GM11168 (cell line): ENCODE data around the gene GIT2.

ENCODE experiments used
- in situ Hi-C: fragments of 300-500 bp; cut with MboI; formaldehyde crosslinking; loops from one replicate; pipeline ENCODE4 v1.12.0; 2022; ENCODE audit warnings: low sequenced_read_pairs; ENCODE audit not compliant: unreplicated experiment

Gene GIT2

DNA sequence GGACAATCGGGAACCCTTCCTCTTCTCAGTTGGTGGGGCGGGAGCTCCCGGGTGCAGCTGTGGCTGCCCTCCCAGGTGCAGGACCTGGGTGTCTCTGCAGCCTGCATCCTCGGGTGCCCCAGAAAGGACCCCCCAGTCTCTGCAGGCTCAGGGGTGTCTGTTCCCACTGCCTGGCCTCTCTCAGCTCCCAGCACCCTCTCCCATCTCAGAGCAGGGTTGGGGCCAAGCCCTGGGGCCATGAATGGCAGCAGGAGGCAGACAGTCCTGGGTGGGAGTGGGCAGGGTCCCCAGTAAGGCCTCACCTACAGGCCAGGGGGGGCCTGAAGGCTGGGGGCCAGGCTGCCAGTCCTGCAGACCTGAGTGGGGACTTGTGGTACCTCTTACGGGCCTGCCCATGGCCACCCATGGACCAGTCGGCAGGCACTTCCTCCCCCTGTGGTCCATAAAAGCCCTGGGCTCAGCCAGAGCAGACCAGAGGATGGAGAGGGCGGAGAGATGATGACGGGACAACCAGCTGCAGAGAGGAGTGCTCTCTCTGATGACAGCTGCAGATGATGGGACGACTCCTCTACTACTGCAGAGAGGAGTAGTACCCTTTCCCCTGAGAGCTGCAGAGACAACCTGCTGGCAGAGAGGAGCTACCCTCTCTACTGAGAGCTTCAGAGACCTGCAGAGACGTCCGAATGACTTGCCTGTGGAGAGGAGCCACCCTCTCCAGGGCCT, 69.5 kb downstream of the GIT2 start:
- in situ Hi-C loops = no loop called here

- in situ Hi-C loops = no loop called here
Observed at GRCh38 chr12:109926016-109926415, 70.2 kb downstream of the GIT2 start.

- in situ Hi-C loops = no loop called here
Observed at GRCh38 chr12:109925185-109925840, 70.9 kb downstream of the GIT2 start.

DNA sequence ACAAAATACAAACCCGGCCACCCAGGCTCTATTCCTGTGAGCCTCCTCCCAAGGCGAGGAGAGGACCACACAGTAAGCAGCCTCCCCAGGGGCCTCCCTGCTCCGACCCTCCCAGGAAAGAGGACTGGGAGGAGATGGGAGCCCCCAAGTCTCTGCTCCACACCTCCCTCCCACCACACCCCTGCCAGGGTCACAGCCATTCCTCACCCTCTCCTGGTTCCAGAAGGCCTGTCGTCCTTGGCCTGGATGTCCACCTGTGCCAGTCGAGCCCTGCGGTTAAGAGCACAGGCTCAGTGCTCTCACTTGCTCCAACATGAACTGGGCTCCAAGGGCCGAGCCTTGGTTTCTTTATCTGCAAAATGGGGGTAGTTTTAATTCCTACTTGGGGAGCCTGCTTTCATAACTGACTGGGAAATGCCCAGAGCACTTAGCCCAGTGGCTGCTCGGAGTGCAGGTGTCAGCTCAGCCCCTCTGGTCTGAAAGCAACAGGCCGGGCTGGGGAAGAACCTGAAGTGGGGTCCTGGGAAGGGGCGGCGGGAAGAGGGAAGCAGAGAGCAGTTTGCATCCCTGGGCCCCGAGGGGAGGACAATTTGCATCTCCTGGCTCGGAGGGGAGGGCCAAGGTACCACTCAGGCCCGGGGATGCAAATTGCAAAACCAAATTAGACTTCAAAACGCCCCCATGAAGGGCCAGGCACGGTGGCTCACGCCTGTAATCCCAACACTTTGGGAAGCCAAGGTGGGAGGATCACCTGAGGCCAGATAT, 72.5 kb downstream of the GIT2 start:
- in situ Hi-C loops = no loop called here

DNA sequence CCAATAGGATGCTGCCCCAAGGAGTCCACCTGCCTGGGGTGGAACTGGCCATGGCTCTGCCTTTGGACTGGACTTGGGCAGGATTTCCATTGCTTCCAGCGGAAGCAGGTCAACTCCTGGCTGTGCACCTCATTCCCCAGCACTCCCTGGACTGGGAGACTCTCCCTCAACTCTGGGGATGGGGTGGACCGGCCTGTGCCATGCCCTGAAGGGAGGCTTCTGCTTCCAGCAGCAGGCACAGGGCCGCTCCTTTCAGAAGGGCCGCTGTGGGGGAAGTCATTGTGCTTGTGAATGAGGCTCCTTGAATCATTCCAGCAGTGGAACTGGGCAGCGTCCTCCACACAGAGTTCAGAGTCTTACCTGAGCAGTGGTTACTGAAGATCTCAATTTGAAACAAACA, 73.1 kb downstream of the GIT2 start:
- in situ Hi-C loops = no loop called here

GRCh38 chr12:109921982-109922381, 74.2 kb downstream of the GIT2 start:
- in situ Hi-C loops = no loop called here

DNA sequence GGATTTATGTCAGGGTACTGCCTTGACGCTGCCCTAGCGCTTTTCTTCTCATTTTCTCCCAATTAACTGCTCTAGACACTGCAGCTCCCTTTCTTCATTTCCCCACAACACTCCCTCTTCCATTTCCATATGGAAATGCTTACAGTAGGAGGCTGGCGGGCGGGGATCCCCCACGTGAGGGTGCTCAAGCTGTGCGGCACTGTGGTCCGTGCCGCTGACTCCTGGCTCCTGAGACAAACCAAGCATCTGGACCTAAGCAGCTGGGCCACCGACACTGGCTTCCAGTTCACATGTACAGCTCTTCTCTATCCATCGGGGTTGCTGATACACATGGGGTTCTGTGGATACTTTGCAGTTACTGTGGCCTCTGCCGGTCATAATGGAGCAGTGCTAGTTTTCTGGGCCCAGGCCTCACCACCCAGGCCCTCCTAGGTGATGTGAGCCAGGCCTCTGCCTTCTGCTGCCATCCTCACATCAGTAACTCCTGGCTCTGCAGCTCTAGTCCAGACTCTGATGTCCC, 75.8 kb downstream of the GIT2 start:
- in situ Hi-C loops = no loop called here

DNA sequence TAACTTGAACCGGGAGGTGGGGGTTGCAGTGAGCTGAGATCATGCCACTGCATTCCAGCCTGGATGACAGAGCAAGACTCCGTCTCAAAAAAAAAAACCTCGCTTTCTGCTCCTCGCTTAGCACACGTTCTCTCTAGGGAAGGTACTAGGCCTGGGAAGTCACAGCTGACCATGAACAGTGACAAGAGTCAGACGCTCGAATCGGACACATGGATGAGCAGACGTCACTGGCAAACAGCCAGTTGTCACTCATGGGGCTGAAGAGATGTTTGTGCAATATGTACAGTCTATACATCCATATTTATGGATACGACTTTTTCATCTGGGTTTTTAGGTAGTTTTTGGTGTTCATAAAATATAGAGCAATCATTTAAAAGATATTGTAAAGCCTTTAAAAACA, 76.7 kb downstream of the GIT2 start:
- in situ Hi-C loops = no loop called here

DNA sequence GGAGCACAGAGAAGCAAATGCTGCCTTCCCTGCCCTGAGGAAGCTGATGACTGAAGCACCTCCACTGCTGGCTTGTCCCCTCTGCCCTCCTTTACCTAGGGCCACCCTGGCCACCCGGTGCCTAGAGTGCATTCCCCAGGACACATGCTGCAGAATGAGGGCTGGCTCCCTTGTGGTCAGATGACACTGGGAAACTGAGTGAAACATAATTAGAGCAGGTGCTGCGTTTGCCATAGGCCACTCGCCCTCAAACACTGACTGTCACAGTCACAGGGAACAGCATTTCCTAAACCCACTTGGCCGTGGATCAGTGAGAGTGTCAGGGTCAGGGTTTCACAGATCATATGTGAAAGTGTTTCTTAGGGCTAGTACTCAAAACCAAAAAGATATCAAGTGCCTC, 80.1 kb downstream of the GIT2 start:
- in situ Hi-C loops = no loop called here

DNA sequence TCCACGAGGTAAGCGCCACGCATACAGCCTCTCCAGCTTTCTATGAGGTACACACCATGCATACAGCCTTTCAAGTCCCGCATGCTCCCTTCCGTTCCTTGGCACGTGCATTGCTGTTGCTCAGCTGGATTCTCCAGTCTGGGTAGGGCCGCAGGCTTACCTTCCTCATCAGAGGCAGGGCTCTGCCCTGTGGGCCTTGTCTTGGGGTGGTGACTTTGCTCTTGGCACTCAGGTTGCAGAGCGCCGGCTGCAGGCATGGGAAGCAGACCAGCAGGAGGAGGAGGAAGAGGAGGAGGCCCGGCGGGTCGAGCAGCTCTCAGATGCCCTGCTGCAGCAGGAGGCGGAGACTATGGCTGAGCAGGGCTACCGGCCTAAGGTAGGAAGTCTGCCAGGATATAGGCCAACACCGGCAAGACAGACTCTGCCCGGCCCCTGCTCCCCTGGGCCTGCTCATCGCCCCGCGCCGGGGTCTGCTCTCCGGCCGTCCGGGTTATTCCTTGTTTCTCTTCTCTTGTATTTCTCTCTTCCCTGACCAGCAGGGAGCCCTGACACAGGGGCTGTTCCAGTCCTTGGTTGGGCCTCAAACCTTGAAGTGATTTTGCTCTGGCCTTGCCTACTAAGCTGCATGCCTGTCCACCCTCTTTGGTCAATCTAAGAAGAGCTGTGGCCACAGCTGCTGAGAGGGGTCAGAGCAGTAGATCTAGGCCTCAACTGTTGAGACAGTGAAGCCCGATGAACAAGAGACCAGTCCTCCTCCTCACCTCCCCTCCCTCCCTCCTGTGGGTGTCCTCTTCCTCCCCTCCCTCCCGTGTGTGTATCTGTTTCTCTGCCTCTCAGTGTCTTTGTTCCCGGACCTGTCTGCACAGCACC, 80.8 kb downstream of the GIT2 start:
- in situ Hi-C loops = no loop called here

DNA sequence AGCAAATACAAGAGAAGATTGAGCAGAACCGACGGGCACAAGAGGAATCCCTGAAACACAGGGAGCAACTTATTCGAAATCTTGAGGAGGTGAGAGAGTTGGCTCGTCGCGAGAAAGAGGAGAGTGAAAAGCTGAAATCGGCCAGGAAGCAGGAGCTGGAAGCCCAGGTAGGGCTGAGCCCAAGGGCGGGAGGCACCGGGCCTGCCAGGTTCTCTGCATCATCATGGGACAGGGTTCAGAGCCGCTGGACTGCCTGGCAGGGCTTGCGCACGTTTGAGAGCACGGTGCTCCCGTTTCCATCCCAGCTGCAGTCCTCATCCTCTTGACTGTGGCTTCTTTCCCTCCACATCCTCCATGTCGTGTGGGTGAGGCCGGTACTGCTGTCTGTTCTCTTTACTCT, 81.7 kb downstream of the GIT2 start:
- in situ Hi-C loops = no loop called here

DNA sequence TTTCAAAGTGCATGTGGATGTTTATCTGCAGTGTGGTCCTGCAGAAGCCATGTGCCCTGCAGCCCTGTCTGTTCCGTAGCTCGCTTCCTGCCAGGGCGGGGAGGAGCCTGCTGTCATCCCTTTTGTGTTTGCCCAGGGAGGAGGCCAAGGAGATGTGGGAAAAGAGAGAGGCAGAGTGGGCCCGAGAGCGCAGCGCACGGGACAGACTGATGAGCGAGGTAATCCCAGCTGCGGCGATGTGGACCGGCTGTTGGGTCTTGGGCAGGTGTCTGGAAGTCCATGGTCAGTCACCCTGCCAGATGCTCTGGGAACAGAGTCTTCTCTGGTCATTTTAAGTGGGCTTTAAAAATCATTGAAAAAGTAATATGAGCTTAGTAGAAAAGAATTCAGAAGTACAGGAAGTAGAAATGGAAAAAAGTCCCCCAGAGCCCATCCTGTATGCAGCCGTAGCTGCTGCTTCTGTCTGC, 83.3 kb downstream of the GIT2 start:
- in situ Hi-C loops = no loop called here

DNA sequence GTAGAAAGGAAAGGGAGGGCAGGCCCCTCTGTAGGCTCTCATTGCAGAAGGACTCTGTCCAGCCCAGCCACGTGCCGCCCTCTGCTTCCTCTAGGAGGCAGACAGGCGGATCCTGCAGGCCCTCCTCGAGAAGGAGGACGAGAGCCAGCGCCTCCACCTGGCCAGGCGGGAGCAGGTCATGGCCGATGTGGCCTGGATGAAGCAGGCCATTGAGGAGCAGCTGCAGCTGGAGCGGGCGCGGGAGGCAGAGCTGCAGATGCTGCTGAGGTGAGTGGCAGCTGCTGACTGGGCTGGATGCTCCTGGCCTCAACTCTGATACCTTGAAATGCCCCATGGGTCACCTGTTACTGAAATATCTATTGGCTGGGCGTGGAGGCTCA, 85.2 kb downstream of the GIT2 start:
- in situ Hi-C loops = no loop called here

DNA sequence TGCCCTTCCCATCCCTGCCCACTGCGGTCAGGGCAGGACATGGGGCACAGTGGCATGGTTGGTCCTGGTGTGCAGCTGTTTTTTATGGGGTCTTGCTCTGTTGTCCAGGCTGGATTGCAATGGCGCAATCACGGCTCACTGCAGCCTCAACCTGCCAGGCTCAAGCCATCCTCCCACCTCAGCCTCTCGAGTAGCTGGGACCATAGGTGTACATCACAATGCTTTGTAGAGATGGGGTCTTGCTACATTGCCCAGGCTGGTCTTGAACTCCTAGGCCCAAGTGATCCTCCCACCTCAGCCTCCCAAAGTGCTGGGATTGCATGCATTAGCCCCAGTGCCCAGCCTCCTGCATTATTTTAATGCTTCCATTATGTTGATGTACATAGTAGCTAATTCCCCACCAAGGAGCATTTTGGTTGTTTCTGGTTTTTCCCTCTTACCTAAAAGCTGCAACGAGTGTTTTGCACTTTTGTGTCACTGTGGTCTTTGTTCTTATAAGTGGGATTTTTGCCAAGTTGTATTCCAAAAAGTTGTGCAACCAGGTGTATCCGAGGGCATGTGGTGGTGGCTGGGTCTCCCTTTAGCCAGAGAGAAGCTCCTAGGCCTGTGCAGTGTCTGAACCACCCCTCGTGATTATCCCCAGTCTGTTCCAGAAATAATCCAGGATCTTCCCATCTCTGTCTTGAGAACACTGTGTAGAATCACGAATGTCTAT, 85.8 kb downstream of the GIT2 start:
- in situ Hi-C loops = no loop called here

DNA sequence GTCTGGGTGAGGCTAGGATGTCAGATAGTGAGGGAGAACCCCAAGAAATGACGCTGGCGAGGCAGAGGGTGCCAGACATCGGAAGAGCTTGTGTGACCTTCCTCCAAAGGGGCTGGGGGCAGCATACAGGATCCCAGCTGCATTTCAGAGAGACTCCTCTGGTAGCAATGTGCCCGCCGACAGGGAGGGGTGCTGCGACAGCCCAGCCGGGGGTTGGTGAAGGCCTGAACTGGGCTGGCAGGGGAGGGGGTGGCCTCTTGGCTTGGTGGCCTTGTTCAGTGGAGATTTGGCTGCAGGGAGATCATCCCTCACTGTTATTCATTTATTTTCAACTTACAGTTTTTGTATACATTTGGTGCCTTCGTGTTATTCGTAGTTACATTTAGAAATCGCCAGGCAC, 90.9 kb downstream of the GIT2 start:
- in situ Hi-C loops = no loop called here

GRCh38 chr12:109902891-109903418, 93.2 kb downstream of the GIT2 start:
- in situ Hi-C loops = no loop called here

- in situ Hi-C loops = no loop called here
Observed at GRCh38 chr12:109900752-109901580, 95.2 kb downstream of the GIT2 start.
